ENCODE measurements around the gene AKT1S1. TPM values are rescaled to one million over a fixed set of nuclear protein-coding genes. Genes with fewer than 3 reads are reported as not detected.

Gene AKT1S1
- total and polyA plus RNA-seq, 2 of the 13 experiments (the other 11 are each of a cell fraction or from before 2014, with no cell fraction given): 13.5 to 27.8 TPM

- 0 out of 2 replicates have a peak, but pooled peaks have one; percentile 51 for TF ChIP-seq ZNF609 (CRISPR knock-in tag; IDR thresholded peaks at IDR 0.05; ENCODE audit: borderline replicate concordance)
- TF ChIP-seq ZNF691 (CRISPR knock-in tag; IDR thresholded peaks at IDR 0.05; ENCODE audit: borderline replicate concordance, low read depth): no peak
- TF ChIP-seq HDAC2 (CRISPR knock-in tag; IDR thresholded peaks at IDR 0.05): peak; percentile 42; the same call in 1 of the 2 replicates
- TF ChIP-seq ZNF710 (CRISPR knock-in tag; IDR thresholded peaks at IDR 0.05; ENCODE audit: borderline replicate concordance): no peak
- 0 out of 2 replicates have a peak, but pooled peaks have one; percentile 31 for TF ChIP-seq ZNF660 (CRISPR knock-in tag; IDR thresholded peaks at IDR 0.05; ENCODE audit: borderline replicate concordance, low read depth)
- TF ChIP-seq ZSCAN25 (CRISPR knock-in tag; IDR thresholded peaks at IDR 0.05): peak; percentile 67; the same call in 1 of the 2 replicates
- TF ChIP-seq ZNF484 (CRISPR knock-in tag; IDR thresholded peaks at IDR 0.05; ENCODE audit: borderline replicate concordance, low read depth): no peak
- peak; percentile 61 for TF ChIP-seq POLR2AphosphoS5 (IDR thresholded peaks at IDR 0.05; ENCODE audit: low read depth, low read length)
- TF ChIP-seq ZNF557 (CRISPR knock-in tag; IDR thresholded peaks at IDR 0.05): no peak
- no peak for TF ChIP-seq ZNF275 (CRISPR knock-in tag; IDR thresholded peaks at IDR 0.05; ENCODE audit: borderline replicate concordance)
- TF ChIP-seq IRF1 (CRISPR knock-in tag; IDR thresholded peaks at IDR 0.05; ENCODE audit: low read depth): 0 out of 2 replicates have a peak, but pooled peaks have one; percentile 36
- no peak for TF ChIP-seq ZNF101 (CRISPR knock-in tag; IDR thresholded peaks at IDR 0.05; ENCODE audit: borderline replicate concordance, low read depth)
- TF ChIP-seq HHEX (CRISPR knock-in tag; IDR thresholded peaks at IDR 0.05): no peak
- TF ChIP-seq ZBTB39 (CRISPR knock-in tag; IDR thresholded peaks at IDR 0.05): no peak; the same call in 1 of the 2 replicates
- TF ChIP-seq STAT5B (CRISPR knock-in tag; IDR thresholded peaks at IDR 0.05): no peak
These were observed 7.5 kb downstream of the AKT1S1 start (continued) for GRCh38 chr19:49869484-49870308.
